Trophoblast cell (in vitro differentiated cells and primary cell): Measurements from ENCODE around the gene AGBL1.

Experiments used
- DNase-seq, 2 donors: peaks; one replicate each; pipeline ENCODE4 v3.0.0-alpha.2; 2016
- H2AFZ ChIP-seq: 2 replicates; pipeline ENCODE4 v1.6.1; 2013; ENCODE audit warnings: low read length, moderate library complexity, mild to moderate bottlenecking; ENCODE audit not compliant: insufficient read depth, poor library complexity
- H2AK5ac ChIP-seq: 2 replicates; pipeline ENCODE4 v1.6.1; 2013; ENCODE audit warnings: mild to moderate bottlenecking, low read length
- H2BK120ac ChIP-seq: 2 replicates; pipeline ENCODE4 v1.6.1; 2013; ENCODE audit warnings: low read length, mild to moderate bottlenecking, moderate library complexity; ENCODE audit not compliant: insufficient read depth, poor library complexity
- H2BK12ac ChIP-seq: 2 replicates; pipeline ENCODE4 v1.6.1; 2013; ENCODE audit warnings: mild to moderate bottlenecking, low read length, moderate library complexity
- H2BK5ac ChIP-seq: 2 replicates; pipeline ENCODE4 v1.6.1; 2013; ENCODE audit warnings: low read length, low read depth, moderate library complexity, mild to moderate bottlenecking; ENCODE audit not compliant: poor library complexity
- H3K14ac ChIP-seq: 2 replicates; pipeline ENCODE4 v1.6.1; 2013; ENCODE audit warnings: mild to moderate bottlenecking, low read length
- H3K18ac ChIP-seq: 2 replicates; pipeline ENCODE4 v1.6.1; 2013; ENCODE audit warnings: mild to moderate bottlenecking, low read length
- H3K23ac ChIP-seq: 2 replicates; pipeline ENCODE4 v1.6.1; 2013; ENCODE audit warnings: low read length
- H3K27ac ChIP-seq: 2 replicates; pipeline ENCODE4 v1.5.1; 2013; ENCODE audit warnings: low read depth, mild to moderate bottlenecking, inconsistent platforms, low read length, moderate library complexity
- H3K27me3 ChIP-seq: 2 replicates; pipeline ENCODE4 v1.6.1; 2013; ENCODE audit warnings: inconsistent platforms, mild to moderate bottlenecking, low read length, moderate library complexity; ENCODE audit not compliant: insufficient read depth
- H3K36me3 ChIP-seq, 2 experiments: 1 replicate in 1 of 2; 2 replicates in 1 of 2; pipeline ENCODE4 v1.6.1; 2013; ENCODE audit warnings: low read length in 2 of 2, mild to moderate bottlenecking in 2 of 2, moderate library complexity in 1 of 2; ENCODE audit not compliant: insufficient read depth in 2 of 2, control insufficient read depth in 1 of 2
- H3K4ac ChIP-seq: 2 replicates; pipeline ENCODE4 v1.6.1; 2013; ENCODE audit warnings: low read depth, mild to moderate bottlenecking, low read length, moderate library complexity
- H3K4me1 ChIP-seq, 2 experiments: 1 replicate in 1 of 2; 2 replicates in 1 of 2; pipeline ENCODE4 v1.6.1; 2013; ENCODE audit warnings: low read length in 2 of 2, mild to moderate bottlenecking in 2 of 2, moderate library complexity in 1 of 2; ENCODE audit not compliant: insufficient read depth in 2 of 2, control insufficient read depth in 1 of 2
- H3K4me2 ChIP-seq: 2 replicates; pipeline ENCODE4 v1.6.1; 2013; ENCODE audit warnings: inconsistent platforms, mild to moderate bottlenecking, low read length, moderate library complexity
- H3K4me3 ChIP-seq: 2 replicates; pipeline ENCODE4 v1.5.1; 2013; ENCODE audit warnings: mild to moderate bottlenecking, low read depth, low read length, inconsistent platforms
- H3K79me1 ChIP-seq: one replicate; pipeline ENCODE4 v1.6.1; 2013; ENCODE audit warnings: low read length
- H3K79me2 ChIP-seq: 2 replicates; pipeline ENCODE4 v1.6.1; 2013; ENCODE audit warnings: low read length, mild to moderate bottlenecking; ENCODE audit not compliant: control insufficient read depth, insufficient read depth, poor library complexity
- H3K9ac ChIP-seq: 2 replicates; pipeline ENCODE4 v1.6.1; 2013; ENCODE audit warnings: mild to moderate bottlenecking, low read length
- H3K9me3 ChIP-seq: 2 replicates; pipeline ENCODE4 v1.6.1; 2013; ENCODE audit warnings: low read depth, mild to moderate bottlenecking, control low read depth, inconsistent platforms, low read length; ENCODE audit not compliant: insufficient read depth
- H4K12ac ChIP-seq: 2 replicates; pipeline ENCODE4 v1.6.1; 2013; ENCODE audit warnings: low read depth, mild to moderate bottlenecking, low read length, moderate library complexity
- H4K8ac ChIP-seq: 2 replicates; pipeline ENCODE4 v1.6.1; 2013; ENCODE audit warnings: low read depth, mild to moderate bottlenecking, low read length, moderate library complexity
- H4K91ac ChIP-seq: one replicate; pipeline ENCODE4 v1.6.1; 2013; ENCODE audit warnings: low read depth, mild to moderate bottlenecking, low read length, moderate library complexity
- WGBS: extraction: QIAGEN DNeasy Blood & Tissue Kit; methylation state at CpG from one replicate; pipeline ENCODE4 v1.1.7; 2013; ENCODE audit warnings: missing lambda C conversion rate; ENCODE audit not compliant: insufficient read length, insufficient coverage; ENCODE audit errors: extremely low coverage; 5-methylcytosine and 5-hydroxymethylcytosine counted together

Gene AGBL1

GRCh38 chr15:86912661-86913060, 833.0 kb downstream of the AGBL1 start:
- DNase-seq, result no peak
- Histone ChIP-seq H2AK5ac (no peak overlapping the region), H2BK12ac (no peak overlapping the region), H3K23ac (no peak overlapping the region), H3K18ac (no peak overlapping the region), H2BK5ac (no peak overlapping the region), H2BK120ac (no peak overlapping the region), H3K4me3 (no peak overlapping the region), H3K14ac (no peak overlapping the region), H3K9me3 (no peaks in the 10 kb centered on the region), H3K27ac (no peak overlapping the region), H3K79me1 (peaks cover 2% of the 10 kb centered on the region), H3K9ac (no peak overlapping the region), H3K79me2 (no peaks in the 10 kb centered on the region), H3K27me3 (no peaks in the 10 kb centered on the region), H3K4ac (no peak overlapping the region), H3K4me2 (no peak overlapping the region), H4K8ac (no peak overlapping the region), H4K91ac (no peak overlapping the region), H3K36me3 (no peaks in the 10 kb centered on the region), H2AFZ (no peak overlapping the region), H4K12ac (no peak overlapping the region), H3K4me1 (peaks cover 0 to 5% of the 10 kb centered on the region in 2 experiments)
- no CpG with 5 or more reads among the region's 1 CpG for WGBS

GRCh38 chr15:86915811-86916331, 836.2 kb downstream of the AGBL1 start:
- H4K8ac ChIP-seq, result no peak overlapping the region
- peaks cover 2% of the 10 kb centered on the region for H3K79me1 ChIP-seq
- H3K27ac ChIP-seq, result no peak overlapping the region
- H2BK120ac ChIP-seq, result no peak overlapping the region
- WGBS, result no CpG with 5 or more reads among the region's 12 CpGs
- H3K9ac ChIP-seq, result no peak overlapping the region
- H3K4ac ChIP-seq, result no peak overlapping the region
- no peak overlapping the region for H2BK12ac ChIP-seq
- no peak overlapping the region for H3K4me2 ChIP-seq
- H3K27me3 ChIP-seq, result no peaks in the 10 kb centered on the region
- no peak overlapping the region for H2AFZ ChIP-seq
- DNase-seq, result peak in 1 of 2 donors; percentile 70
- H3K79me2 ChIP-seq, result no peaks in the 10 kb centered on the region
- no peak overlapping the region for H3K23ac ChIP-seq
- no peak overlapping the region for H3K18ac ChIP-seq
- H2BK5ac ChIP-seq, result no peak overlapping the region
- H2AK5ac ChIP-seq, result no peak overlapping the region
- no peaks in the 10 kb centered on the region for H3K9me3 ChIP-seq
- peaks cover 0 to 5% of the 10 kb centered on the region in 2 experiments for H3K4me1 ChIP-seq
- H3K14ac ChIP-seq, result no peak overlapping the region
- no peak overlapping the region for H3K4me3 ChIP-seq
- no peaks in the 10 kb centered on the region for H3K36me3 ChIP-seq
- no peak overlapping the region for H4K12ac ChIP-seq
- no peak overlapping the region for H4K91ac ChIP-seq

GRCh38 chr15:86916671-86917360, 837.1 kb downstream of the AGBL1 start:
- DNase-seq, result no peak
- no peak overlapping the region for H3K4ac ChIP-seq
- no peaks in the 10 kb centered on the region for H3K4me1 ChIP-seq
- no peaks in the 10 kb centered on the region for H3K27me3 ChIP-seq
- no peak overlapping the region for H3K23ac ChIP-seq
- no peak overlapping the region for H2AFZ ChIP-seq
- no peak overlapping the region for H4K8ac ChIP-seq
- H3K14ac ChIP-seq, result no peak overlapping the region
- no peaks in the 10 kb centered on the region for H3K79me1 ChIP-seq
- no peak overlapping the region for H4K12ac ChIP-seq
- no peak overlapping the region for H3K4me3 ChIP-seq
- no peak overlapping the region for H4K91ac ChIP-seq
- no peak overlapping the region for H3K27ac ChIP-seq
- H3K36me3 ChIP-seq, result no peaks in the 10 kb centered on the region
- no peaks in the 10 kb centered on the region for H3K79me2 ChIP-seq
- no peak overlapping the region for H2BK12ac ChIP-seq
- no peak overlapping the region for H3K18ac ChIP-seq
- no CpG with 5 or more reads among the region's 12 CpGs for WGBS
- H3K9me3 ChIP-seq, result no peaks in the 10 kb centered on the region
- no peak overlapping the region for H2BK5ac ChIP-seq
- H2BK120ac ChIP-seq, result no peak overlapping the region
- H3K9ac ChIP-seq, result no peak overlapping the region
- no peak overlapping the region for H3K4me2 ChIP-seq
- no peak overlapping the region for H2AK5ac ChIP-seq

- no peak overlapping the region for H4K8ac ChIP-seq
- H3K23ac ChIP-seq, result no peak overlapping the region
- H3K4me3 ChIP-seq, result no peak overlapping the region
- H3K9ac ChIP-seq, result no peak overlapping the region
- no peak overlapping the region for H4K91ac ChIP-seq
- H2BK5ac ChIP-seq, result no peak overlapping the region
- H3K27me3 ChIP-seq, result no peaks in the 10 kb centered on the region
- H2AK5ac ChIP-seq, result no peak overlapping the region
- no peak overlapping the region for H3K14ac ChIP-seq
- H2BK120ac ChIP-seq, result no peak overlapping the region
- H3K4ac ChIP-seq, result no peak overlapping the region
- no peak overlapping the region for H3K27ac ChIP-seq
- H3K36me3 ChIP-seq, result no peaks in the 10 kb centered on the region
- H3K4me2 ChIP-seq, result no peak overlapping the region
- H3K9me3 ChIP-seq, result no peaks in the 10 kb centered on the region
- DNase-seq, result no peak
- no CpG with 5 or more reads among the region's 5 CpGs for WGBS
- no peak overlapping the region for H2AFZ ChIP-seq
- H4K12ac ChIP-seq, result no peak overlapping the region
- H3K79me2 ChIP-seq, result no peaks in the 10 kb centered on the region
- no peaks in the 10 kb centered on the region for H3K4me1 ChIP-seq
- no peak overlapping the region for H3K18ac ChIP-seq
- no peaks in the 10 kb centered on the region for H3K79me1 ChIP-seq
- no peak overlapping the region for H2BK12ac ChIP-seq
Observed at GRCh38 chr15:86917361-86917671, 837.6 kb downstream of the AGBL1 start.
